ENCODE results near the gene SLC7A5. TPM values are rescaled to one million over a fixed set of nuclear protein-coding genes. Genes with fewer than 3 reads are reported as not detected.
"Not testable (repeated sequence)": the region's sequence is repeated elsewhere in the genome, so short reads cannot be mapped to it uniquely, and the experiment has no call there.

The SLC7A5 gene
- total RNA-seq, 1 donor from 2014 or later = 110 TPM

DNA sequence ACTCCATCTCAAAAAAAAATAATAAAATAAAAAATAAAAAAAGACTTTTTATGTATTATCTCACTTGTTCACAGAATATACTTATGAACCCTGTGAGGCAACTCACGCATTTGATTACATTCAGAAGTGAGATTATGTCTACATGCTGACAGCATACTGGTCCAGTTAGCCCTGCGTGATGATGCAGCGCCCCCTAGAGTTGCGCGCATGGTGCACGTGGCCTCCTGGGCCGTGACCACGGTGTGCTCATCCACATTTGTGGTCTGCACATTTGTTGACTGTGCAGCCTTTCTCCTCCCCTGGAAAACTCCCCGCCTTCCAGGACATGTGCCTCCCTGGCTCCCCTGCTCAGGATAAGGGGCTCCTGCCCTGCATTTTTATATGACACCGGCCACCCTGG is 20.5 kb upstream of the SLC7A5 start:
- intact Hi-C loops (cut with micrococcal nuclease) = not testable (repeated sequence)

GRCh38 chr16:87888346-87888745 is 19.0 kb upstream of the SLC7A5 start:
- intact Hi-C loops (cut with micrococcal nuclease) = not testable (repeated sequence)

DNA sequence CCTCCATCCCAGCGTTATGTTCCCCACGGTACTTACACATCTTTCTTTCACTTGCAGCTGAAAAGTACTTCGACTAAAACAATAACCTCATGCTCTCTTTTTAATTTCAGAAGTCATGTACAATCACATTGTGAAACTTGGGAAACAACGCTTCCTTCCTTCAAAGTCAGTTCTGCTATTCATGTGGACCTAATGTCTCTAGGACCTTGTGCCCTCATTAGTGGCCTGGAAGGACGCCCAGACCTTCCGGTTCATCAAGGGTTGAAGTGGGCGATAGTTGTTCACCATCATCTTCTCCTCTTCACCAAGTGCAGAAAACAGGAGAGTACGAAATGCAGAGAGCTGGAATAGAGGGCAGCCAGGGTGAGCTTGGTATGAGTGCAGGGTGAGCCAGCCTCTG is 18.6 kb upstream of the SLC7A5 start:
- intact Hi-C loops (cut with micrococcal nuclease) = not testable (repeated sequence)

- intact Hi-C loops (cut with micrococcal nuclease) = not testable (repeated sequence)
Measured at GRCh38 chr16:87885371-87885967, 16.2 kb upstream of the SLC7A5 start.

- intact Hi-C loops (cut with micrococcal nuclease) = no loop called here
Measured at GRCh38 chr16:87882436-87883019, 13.2 kb upstream of the SLC7A5 start.

GRCh38 chr16:87881324-87882200 is 12.3 kb upstream of the SLC7A5 start:
- intact Hi-C loops (cut with micrococcal nuclease) = no loop called here

DNA sequence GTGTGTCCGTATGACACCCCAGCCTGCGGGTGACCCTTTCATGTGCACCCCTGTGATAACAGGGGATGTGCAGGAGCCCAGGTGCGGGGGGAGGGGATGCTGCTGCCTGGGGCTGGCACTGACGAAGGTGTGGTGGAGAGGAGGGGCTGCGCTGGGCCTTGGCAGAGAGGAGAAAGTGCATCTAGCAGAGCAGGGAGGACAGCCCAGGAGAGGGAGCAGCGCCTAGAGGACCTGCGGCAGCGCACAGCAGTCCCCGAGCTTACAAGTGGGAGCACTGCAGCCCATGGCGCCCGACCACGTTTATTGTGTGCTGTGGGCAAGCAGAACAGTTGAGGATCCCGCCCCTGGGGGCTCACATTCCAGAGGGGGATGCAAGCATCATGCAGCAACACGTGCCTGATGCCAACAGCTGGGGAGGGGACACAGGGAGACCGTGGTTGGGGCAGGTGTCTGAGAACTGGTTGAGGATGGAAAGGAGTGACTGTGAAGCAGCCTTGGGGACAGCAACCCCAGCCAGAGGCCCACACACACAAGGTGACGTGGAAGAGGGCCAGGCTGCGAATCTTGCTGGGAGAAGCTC is 10.9 kb upstream of the SLC7A5 start:
- intact Hi-C loops (cut with micrococcal nuclease) = no loop called here

- intact Hi-C loops (cut with micrococcal nuclease) = loop anchor here (10.0 kb wide), 1 partner anchor 495 kb away; the partner anchor contains the start of gene FBXO31
Measured at GRCh38 chr16:87879411-87880013, 10.2 kb upstream of the SLC7A5 start.

DNA sequence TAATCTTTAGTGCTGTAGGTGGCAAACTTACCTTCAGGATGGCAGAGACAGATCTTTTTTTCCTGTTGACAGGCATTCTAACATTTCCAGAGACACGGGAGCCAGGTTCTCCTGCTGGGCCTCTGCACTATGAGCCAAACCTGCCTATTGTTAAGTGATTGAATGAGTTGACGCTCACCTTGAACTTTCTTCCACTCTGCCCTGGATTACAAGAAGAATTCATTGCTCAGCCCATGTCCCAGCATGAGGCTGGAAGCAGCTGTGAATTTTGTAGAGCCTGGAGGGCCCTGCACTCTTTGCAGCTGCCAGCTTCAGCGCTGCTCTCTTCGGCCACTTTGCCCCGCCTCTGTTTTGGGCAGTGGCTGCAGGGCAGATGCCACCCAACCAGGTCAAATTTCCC is 9.4 kb upstream of the SLC7A5 start:
- intact Hi-C loops (cut with micrococcal nuclease) = loop anchor here (1.0 to 10.0 kb wide), 2 partner anchors 31 to 494 kb away; partner anchors contain the start of gene FBXO31

- intact Hi-C loops (cut with micrococcal nuclease) = loop anchor here (1.0 to 10.0 kb wide), 2 partner anchors 31 to 493 kb away; partner anchors contain the start of gene FBXO31
Measured at GRCh38 chr16:87877942-87878507, 8.7 kb upstream of the SLC7A5 start.

DNA sequence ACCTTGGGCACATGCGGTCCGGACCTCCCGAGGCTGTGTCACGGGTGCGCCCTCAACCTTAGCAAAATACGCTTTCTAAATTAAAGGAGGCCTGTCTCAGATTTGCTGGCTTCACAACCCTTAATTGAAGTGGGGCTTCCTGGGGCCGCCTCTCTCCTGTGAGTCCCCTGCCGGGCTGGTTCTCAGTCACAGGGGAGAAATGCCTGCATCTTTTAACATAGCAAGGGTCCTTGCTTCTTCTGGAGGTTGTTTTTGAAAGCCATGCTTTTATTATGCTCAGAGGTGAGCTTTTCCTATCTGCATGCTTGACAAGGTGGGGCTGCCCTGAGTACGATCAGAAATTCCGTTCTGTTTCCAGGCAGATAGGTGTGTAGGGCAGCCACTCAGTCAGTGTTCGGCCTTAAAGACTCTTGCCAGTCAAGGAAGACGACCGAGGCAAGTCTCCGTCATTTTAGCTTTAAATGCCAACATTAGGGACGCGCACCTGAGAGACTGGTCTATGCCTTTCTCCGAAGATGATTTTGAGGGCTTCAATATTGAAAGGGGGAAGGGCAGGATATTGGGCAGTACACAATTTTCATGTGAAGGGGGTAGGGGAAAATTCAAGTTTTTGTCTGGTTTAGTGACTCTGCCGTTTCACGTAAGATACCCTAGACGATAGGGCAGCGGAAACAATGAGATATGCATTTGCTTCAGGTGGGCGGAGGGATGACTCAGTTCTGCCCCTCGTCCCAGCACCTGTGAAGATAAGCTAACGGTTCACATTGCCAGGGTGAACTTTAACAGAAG is 5.5 kb upstream of the SLC7A5 start:
- intact Hi-C loops (cut with micrococcal nuclease) = loop anchor here (1.0 to 10.0 kb wide), 2 partner anchors 20 to 490 kb away; partner anchors contain the start of gene FBXO31

- intact Hi-C loops (cut with micrococcal nuclease) = loop anchor here (1.0 to 10.0 kb wide), 4 partner anchors 20 to 486 kb away; partner anchors contain the start of gene FBXO31
Measured at GRCh38 chr16:87870418-87871291, 1.3 kb upstream of the SLC7A5 start.

- intact Hi-C loops (cut with micrococcal nuclease) = loop anchor here (2.0 to 10.0 kb wide), 3 partner anchors 39 to 485 kb away; partner anchors contain the start of genes BANP and FBXO31
Measured at GRCh38 chr16:87869879-87870417, 641 bp upstream of the SLC7A5 start.

GRCh38 chr16:87868254-87869029 is 865 bp downstream of the SLC7A5 start:
- intact Hi-C loops (cut with micrococcal nuclease) = loop anchor here (2.0 kb wide), 1 partner anchor 82 kb away; the partner anchor contains the start of gene BANP

DNA sequence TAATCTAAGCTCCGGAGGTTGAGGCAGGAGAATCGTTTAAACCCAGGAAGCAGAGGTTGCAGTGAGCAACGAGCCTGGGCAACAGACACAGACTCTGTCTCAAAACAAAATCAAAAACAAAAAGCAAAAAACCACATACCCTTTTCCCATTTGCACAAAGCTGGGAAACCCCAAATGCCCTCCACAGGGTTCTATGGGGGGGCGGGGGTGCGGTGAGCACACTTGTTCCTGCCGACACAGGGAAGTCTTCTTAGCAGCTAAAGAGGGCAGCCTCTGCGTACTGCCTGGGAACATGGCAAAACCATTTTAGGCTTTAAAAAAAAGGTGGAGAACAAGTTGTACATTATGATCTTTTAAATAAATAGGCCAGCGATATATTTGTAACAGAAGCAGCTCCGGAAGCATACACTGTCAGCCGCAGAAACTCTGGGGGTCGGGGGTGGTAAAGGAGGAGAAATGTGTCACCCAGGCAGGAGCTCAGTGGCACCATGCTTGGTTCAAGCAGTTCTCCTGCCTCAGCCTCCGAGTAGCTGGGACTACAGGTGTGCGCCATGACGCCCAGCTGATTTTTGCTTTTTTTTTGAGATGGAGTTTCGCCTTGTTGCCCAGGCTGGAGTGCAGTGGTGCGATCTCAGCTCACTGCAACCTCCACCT is 3.3 kb downstream of the SLC7A5 start:
- intact Hi-C loops (cut with micrococcal nuclease) = not testable (repeated sequence)

- intact Hi-C loops (cut with micrococcal nuclease) = no loop called here
Measured at GRCh38 chr16:87864331-87864989, 4.8 kb downstream of the SLC7A5 start.

GRCh38 chr16:87863327-87863635 is 6.0 kb downstream of the SLC7A5 start:
- intact Hi-C loops (cut with micrococcal nuclease) = not testable (repeated sequence)
